NCI-H1092 (cell line): ENCODE data around the gene RHBG.

Source experiments
- DNase-seq: peaks from one replicate; lab custom pipeline; 2025; lab: John Stamatoyannopoulos, UW

The RHBG gene

DNA sequence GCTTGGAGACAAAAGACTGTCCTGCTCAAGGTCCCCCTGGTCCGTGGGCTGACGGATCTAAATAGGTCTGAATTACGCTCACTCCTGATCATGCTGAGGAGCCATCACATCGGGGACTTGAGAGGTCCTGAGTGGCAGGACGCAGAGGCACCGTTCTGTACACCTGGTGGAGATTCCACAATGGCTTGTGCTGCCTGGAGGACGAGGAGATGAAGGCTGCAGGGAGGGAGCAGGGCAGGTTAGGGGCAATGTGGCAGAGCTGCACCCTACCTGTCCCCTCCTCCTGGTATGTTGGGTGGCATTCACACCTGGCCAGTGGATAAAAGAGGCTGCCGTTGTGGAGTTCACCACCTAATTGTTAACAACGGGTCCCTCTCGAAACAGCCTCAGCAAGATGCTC is 38.7 kb downstream of the RHBG start:
- no peak for DNase-seq

DNA sequence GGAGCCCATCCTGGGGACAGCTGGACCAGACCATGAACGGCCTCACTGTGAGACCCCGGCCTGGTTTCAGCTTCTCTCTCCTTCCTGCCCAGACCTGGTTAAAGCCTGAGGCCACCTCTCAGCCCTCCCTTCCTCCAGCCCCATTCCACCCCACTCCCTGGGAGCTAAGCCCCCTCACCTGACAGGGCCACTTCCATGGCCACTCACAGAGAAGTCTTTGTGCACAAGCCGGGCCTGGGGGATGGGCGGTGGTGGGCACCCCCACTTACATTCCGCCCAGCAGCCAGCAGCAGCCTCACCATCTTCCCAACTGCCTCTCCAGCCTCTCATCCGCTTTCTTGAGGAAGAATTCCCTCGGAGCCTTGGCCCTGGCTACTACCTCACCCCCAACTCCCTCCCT is 40.4 kb downstream of the RHBG start:
- DNase-seq: no peak

GRCh38 chr1:156410238-156410637 is 41.2 kb downstream of the RHBG start:
- DNase-seq: no peak

GRCh38 chr1:156410740-156411139 is 41.7 kb downstream of the RHBG start:
- DNase-seq: no peak

- no peak for DNase-seq
Observed at GRCh38 chr1:156412653-156413321, 43.8 kb downstream of the RHBG start.

GRCh38 chr1:156413391-156414246 is 44.6 kb downstream of the RHBG start:
- DNase-seq: no peak

DNA sequence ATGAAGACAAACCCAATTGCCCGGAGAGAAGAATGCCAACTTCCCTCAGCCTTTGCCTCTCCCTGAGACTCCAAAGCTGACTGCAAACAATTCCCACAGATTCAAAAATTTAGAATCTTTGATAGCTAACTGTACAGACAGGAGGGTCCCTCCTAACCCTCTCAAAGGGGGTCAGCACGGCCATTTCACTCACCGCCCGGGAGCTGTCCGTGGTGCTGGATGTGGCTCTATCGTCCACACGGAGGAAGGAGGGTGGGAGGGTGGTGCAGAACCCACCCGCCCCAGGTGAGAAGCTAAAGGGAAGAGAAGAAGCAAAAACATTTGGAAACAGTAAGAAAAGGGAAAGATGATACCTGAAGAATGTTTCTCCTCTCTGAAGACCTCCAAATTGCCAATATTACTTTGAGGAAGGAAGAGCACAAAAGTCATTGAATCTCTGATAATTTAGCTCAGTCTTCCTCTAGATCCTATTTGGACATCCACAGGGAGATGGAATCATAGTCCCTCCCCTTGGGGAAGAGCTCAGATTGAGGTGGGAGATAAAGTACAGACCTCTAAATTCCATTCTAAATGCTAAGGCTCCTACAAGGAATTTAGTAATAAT is 45.6 kb downstream of the RHBG start:
- DNase-seq: no peak

- no peak for DNase-seq
Observed at GRCh38 chr1:156416993-156417392, 48.0 kb downstream of the RHBG start.

DNA sequence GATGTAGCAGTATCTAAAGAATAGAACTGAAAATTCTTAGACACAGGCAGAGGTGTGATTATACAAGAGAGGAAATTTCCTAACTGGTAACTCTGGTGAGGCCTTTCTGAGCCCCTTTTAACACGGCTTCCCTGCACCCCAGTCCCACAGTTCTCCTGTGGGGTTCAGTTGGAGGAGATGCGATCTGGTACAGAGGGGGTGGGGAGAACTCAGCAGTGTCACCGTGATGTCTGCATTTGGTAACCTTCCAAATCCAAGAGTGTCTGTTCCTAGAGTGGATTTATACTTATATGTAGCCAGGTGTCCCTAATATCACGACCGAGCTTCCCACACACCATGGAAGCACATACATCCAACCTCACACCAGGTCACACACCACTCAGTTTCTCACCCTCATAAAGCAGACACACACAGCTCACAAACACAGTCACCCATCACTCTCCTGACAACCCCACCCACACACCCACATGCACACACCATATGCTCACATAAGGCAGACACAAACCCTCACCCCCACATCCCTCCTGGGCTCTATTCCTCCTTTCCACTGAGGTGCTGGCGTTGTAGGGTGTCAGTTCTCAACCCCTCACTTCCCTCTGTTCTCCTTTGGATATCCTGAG is 48.5 kb downstream of the RHBG start:
- DNase-seq: no peak

DNA sequence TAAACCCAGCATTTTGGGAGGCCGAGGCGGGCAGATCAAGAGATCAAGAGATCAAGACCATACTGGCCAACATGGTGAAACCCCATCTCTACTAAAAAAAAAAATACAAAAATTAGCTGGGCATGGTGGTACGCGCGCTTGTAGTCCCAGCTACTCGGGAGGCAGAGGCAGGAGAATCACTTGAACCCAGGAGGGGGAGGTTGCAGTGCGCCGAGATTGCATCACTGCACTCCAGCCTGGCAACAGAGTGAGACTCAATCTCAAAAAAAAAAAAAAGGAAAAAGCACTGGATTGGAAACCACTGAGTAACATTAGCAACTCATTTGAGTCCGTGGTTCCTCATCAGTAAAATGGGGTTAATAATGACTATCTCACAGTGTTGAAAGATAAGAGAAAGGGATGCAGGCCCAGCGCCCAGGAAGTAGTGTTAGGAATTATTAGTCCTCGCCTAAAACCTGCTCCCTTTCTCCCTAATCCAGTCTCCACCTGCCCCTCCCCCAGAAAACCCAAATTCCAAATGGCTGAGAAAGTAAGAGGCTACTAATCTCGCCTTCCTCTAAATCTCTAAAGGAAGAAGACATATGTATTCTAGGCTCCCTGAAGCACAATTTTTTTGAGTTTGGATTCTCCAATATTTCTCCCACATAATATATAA is 49.5 kb downstream of the RHBG start:
- DNase-seq: no peak

DNA sequence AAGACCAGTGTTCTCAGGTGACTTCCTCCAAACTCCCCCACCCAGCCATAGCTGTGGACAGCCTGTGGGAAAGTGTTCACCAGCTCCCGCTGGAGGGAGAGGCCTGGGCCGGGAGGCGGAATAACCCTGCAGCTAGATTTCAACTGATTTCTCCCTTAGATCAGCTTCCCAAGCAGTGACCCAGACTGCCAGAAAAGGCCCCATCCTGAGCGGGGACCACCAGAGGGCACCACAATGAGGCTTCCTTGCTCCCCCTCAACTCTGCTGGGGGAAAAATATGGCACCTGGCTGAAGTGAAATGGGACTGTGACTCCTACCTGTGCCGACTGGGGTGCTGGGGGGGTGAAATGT is 50.8 kb downstream of the RHBG start:
- DNase-seq: no peak

DNA sequence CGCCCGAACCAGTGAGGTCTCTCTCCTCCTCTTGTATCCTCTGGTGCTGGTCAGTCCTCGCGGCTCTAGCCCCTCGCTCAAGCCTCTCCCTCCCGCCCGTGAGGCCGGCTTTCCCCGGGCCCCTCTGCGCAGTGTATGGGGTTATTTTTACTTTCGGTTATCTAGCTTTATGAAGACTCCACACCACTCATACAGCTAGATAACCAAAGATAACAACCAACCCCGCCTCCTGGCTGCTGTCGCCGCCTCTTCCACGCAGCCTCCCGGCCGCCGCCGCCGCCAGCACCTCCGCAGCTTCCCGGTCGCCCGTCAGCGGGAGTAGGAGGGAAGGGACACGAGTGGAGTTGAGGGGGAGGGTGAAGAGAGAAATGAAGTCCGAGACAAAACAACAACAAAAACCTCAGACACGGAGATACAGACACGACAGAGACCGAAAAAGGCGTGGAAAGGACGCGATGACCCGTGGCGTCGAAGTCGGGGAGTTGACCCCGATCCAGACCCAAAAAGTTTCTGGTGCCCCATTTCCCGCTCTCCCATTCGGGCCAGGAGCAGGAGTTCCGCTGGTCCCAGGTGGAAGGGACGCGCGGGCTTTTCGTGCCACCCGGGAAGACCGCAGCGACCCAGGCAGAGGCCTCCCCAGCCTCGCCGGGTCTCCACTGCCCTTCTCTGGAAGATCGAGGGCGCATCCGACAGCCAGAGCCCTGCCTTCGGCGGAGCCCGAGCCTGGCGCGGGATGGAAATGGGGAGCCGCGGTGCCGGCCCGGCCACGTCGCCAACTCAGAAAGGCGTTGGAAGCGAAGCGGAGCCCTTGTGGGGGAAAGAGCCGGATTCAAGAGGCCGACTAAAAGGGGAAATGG is 51.4 kb downstream of the RHBG start:
- DNase-seq: no peak

DNA sequence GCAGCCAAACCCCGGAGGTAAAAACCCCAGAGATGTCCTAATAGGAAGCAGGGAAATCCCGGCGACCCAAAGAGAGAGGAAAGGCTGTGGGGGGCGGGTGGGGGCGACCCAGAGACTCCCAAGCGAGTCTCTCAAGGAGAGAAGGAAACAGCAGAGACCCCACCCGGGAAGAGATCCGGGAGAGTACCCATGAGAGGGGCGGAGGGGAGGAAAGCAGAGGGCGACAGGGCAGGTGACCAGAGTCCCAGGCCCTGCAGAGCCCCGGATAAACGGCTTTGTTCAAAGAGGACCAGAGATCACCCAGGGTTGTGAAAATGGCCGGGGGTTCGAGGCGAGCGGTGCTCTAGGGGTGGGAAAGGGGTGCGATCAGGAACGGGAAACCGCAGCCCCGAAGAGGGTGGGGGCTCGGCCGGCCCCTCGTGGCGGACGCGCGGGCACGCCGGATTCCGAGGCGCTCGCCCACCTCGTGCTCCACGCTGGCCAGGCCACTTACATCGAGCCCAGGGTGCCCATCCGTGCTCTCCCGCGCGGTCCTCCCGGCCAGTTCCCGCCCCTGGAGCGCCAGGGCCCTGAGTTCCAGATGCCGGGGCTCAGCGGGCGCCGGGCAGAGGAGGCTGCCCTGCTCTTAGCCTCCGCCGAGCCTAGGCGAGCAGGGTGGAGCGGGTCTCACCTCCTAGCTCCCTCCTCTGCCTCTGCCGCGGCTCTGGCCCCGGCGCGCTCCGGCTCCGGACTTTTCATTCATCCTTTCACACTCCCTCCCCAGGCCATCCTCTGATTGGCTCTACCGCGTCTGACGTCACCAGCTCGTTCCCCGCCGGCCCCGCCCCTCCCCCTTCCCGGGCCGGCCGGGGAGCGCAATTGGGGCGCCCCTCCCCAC is 52.3 kb downstream of the RHBG start:
- DNase-seq: peak; percentile 26

DNA sequence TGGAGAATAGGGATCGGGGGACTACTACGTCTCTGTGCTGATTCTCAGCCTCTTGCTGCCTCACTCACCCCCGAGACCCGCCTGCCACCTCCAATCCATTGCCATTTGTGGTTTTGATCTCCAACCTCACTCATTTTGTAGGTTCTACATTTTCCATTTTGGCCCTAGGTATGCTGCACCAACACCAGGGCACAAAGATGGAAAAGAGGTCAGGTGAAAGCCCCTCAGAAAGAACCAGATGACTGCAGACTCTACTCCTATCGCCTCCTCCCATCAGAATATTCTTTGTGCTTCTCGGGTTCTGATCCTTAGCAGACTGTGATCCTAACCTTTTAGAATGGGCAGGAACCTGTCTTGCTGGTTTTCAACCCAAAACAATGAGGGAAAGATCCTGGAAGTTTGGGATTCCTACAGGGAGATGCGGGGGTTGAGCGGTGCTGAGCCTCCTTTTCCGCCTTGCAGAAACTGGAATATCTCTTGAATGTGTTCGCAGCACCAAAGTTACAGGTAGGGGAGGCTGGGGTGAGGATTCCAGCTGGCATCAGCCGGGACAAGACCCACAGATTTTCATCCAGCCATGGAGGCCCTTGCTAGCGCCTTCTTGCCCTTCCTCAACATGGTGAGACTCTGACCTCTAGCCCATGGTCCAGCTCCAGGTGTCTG is 53.1 kb downstream of the RHBG start:
- DNase-seq: no peak

DNA sequence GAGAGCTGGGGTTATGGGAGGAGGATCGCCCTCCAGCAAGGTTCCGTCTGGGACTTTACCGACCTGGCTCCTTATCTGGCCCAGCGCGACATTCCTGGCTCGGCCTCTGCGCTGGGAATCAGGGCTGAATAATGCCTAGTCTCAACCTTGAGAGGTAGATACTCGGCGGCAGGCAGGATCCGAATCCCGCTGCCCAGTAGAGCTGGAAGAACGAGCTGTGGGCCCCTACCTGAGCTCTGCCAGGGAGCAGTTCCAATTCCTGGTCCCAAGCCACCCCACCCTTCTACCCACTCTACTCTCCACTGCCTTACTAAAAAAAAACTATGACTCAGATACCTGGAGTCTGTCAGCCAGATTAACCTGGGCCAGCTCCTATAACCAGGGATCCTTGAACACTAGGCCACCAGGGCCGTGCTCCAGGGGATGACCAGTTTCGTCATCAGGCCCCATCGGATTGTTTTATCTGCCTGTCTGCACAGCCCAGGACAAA is 53.6 kb downstream of the RHBG start:
- DNase-seq: no peak

GRCh38 chr1:156423422-156424352 is 54.7 kb downstream of the RHBG start:
- no peak for DNase-seq

DNA sequence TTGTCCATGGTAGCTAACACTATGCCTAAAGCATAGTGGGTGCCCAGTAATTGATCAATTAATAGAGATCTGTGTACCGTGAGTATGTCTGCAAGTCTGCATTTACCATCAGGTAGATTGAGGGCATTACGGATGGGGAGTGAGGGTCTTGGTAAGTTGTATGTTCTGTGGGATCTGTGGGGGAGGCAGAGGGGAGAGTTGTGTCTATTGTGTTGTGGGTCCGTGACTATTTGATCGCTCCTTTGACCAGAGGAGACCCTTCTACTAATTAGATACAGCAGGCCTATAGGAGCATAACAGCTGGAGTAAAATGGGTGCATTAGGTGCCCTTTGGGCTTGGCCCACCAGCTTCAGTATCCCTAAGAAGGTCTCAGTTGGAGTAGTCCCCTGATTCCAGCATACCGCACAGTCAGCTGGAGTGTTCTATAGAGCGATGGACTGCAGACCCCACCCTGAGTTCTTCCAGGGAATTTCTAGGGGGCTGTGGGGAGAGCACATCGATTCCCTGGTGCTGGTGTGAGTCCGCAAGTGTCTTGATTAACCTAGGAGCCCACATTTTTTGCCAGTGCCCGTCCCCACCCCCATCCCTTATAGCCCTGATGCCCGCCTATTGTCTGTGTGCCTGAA is 55.9 kb downstream of the RHBG start:
- DNase-seq: no peak

DNA sequence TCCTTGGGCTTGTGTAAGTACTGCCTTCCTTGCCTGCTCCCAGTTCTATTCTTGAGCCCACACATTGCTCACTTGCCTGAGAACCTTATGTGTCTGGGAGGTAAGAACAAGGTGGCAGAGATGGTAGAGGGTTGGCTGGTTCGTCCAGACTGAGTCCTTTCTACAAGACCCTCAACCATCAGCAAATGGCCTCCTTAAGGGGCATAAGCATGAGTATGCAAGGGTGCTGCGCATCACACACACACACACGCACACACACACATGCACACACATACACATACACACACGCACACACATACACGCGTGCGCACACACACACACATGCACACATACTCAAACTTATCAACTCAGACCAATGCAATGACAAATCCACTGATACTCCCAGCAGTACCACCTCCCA is 56.9 kb downstream of the RHBG start:
- DNase-seq: no peak
